ENCODE results near the gene GPER1.
"Not testable (repeated sequence)": the region's sequence is repeated elsewhere in the genome, so short reads cannot be mapped to it uniquely, and the experiment has no call there.

Gene GPER1

GRCh38 chr7:1087952-1088920 is at the start of gene GPER1:
Gene GPER1 (plus strand): TSS chr7:1088113. CDS start chr7:1091729, 3,616 bp downstream.
- DNase-seq (ENCODE audit: low spot score): peak; percentile 88

DNA sequence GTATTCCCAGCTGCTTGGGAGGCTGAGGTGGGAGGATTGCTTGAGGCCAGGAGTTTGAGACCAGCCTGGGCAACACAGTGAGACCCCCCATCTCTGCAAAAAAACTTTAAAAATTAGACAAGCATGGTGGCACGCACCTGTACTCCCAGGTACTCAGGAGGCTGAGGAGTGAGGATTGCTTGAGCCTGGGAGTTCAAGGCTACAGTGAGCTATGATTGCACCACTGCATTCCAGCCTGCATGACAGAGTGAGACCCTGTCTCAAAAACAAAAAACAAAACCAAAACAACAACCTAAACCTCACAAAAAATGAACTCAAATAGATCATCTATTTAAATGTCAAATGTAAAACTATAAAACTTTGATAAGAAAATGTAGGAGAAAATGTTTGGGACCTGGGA is 47.7 kb upstream of the GPER1 start:
- DNase-seq (ENCODE audit: low spot score): not testable (repeated sequence)

GRCh38 chr7:1040790-1041189 is 47.1 kb upstream of the GPER1 start:
- no peak for DNase-seq (ENCODE audit: low spot score)

- no peak for DNase-seq (ENCODE audit: low spot score)
Measured at GRCh38 chr7:1041551-1042491, 46.1 kb upstream of the GPER1 start.

- DNase-seq (ENCODE audit: low spot score): no peak
Measured at GRCh38 chr7:1042492-1042833, 45.5 kb upstream of the GPER1 start.

GRCh38 chr7:1043552-1044188 is 44.2 kb upstream of the GPER1 start:
- no peak for DNase-seq (ENCODE audit: low spot score)

- peak; percentile 99 for DNase-seq (ENCODE audit: low spot score)
Measured at GRCh38 chr7:1044189-1045068, 43.5 kb upstream of the GPER1 start, which contains the start of gene GPR146. Gene GPR146 (plus strand): TSS chr7:1044546. CDS start chr7:1057516, 12,970 bp downstream.

DNA sequence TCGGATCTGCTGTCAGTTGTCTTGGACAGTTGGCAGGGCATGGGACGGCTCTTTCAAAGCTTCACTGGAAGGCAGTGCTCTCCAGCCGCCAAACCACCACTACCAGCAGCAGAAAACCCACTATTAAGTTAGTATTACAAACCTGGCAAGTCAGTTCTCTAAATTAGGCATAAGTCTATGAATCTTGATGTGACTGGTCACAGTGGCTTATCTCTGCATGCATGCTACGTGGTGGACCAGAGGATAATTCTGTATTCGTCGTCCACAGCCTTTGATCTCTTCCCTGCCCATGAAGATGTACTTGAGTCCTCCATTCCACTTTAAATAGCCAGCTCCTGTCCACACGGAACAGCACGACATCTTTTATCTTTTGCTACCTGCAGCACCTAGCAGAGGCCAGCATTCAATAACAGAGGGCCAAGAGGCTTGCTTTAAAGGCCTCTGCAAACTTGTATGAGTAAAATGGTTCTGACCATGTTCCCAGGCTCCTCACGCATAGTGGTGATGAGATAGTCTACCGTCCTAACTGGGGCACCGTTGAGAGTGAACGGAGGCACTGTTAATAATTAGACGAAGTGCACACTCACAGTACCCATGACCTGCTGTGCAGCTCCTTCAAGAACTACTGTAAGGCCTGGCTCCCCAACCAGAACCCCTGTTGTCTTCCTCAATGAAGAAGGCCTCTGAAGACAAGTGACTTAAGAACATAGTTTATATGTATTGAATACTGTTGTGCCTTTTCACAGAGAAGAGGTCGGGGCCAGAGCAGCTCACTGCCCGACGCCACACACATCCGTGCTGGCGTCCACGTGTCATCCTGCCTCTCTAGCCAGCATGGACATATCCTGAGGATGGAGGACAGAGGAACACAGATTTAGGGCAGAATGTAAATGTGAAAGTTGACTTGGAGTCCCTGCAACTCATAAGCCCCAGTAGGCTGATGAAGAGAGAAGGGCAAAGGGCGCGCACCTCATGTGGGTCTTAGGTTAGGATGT is 42.5 kb upstream of the GPER1 start:
- DNase-seq (ENCODE audit: low spot score): no peak

GRCh38 chr7:1046722-1047679 is 40.9 kb upstream of the GPER1 start:
- no peak for DNase-seq (ENCODE audit: low spot score)

DNA sequence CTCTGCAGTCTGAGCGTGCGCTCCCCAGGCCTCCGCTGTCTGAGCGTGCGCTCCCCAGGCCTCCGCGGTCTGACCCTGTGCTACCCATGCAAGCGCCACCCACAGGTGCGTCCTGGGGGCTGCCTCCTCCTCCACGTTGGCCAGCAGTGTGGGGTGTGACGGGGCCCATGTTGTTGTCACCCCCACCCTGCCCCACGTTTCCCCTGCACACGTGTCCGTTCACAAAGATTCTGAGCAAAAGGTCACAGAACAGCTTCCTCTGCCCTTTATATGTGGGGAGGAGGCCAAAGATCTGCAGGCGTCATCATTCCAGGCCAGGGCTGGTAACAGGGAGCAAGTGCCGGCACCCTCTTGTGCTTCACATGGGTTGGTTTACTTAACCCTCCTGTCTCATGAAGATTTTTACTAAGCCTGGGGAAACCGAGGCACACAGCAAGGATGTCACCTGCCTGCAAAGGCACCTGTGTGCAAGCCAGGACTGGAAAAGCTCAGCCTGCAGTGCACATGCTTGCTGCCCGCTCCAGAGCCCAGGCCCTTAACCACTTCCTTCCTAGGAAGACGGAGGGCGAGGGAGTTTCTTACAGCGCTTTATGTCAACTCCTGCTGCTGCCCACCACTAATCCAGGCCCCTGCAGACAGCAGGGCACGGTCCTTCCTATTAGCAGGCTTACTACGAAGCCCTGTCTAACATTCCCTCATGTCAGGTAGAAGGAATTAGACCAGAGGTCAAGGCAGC is 38.7 kb upstream of the GPER1 start:
- no peak for DNase-seq (ENCODE audit: low spot score)

GRCh38 chr7:1049801-1050200 is 38.1 kb upstream of the GPER1 start:
- no peak for DNase-seq (ENCODE audit: low spot score)

- DNase-seq (ENCODE audit: low spot score): no peak
Measured at GRCh38 chr7:1050254-1050906, 37.5 kb upstream of the GPER1 start.

- no peak for DNase-seq (ENCODE audit: low spot score)
Measured at GRCh38 chr7:1050956-1051690, 36.8 kb upstream of the GPER1 start.

GRCh38 chr7:1052031-1052818 is 35.7 kb upstream of the GPER1 start:
- DNase-seq (ENCODE audit: low spot score): no peak

DNA sequence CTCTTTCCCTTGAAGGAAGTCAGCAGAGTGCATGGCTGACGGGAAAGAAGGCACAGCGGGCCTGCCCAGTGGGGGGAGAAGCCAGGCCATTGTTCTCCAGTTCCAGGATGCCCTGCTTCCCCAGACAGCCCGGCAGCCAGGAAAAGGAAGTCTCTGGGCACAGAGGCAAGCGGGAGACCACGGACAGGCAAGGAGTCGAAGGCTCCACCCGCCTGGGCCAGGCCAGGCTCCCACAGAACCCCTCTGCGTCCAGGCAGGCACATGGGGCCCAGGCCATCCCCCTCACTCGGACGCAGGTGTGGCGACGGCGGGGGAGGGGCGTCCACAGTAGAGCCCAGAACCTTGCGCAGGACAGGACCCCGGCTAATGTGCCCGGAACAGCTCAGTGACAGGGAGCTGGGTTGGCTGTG is 34.9 kb upstream of the GPER1 start:
- DNase-seq (ENCODE audit: low spot score): peak; percentile 70
